GM19023 (cell line): ENCODE measurements around the gene CHST13.
"Not testable (repeated sequence)": the region's sequence is repeated elsewhere in the genome, so short reads cannot be mapped to it uniquely, and the experiment has no call there.

Experiments
- ATAC-seq: cut with Tn5 transposase; IDR thresholded peaks from one replicate; pipeline ENCODE4 v1.9.1; 2021; ENCODE audit warnings: mild to moderate bottlenecking, moderate library complexity; ENCODE audit not compliant: unreplicated experiment

Gene CHST13

GRCh38 chr3:126581569-126581968, 57.6 kb downstream of the CHST13 start:
- ATAC-seq, result no peak

DNA sequence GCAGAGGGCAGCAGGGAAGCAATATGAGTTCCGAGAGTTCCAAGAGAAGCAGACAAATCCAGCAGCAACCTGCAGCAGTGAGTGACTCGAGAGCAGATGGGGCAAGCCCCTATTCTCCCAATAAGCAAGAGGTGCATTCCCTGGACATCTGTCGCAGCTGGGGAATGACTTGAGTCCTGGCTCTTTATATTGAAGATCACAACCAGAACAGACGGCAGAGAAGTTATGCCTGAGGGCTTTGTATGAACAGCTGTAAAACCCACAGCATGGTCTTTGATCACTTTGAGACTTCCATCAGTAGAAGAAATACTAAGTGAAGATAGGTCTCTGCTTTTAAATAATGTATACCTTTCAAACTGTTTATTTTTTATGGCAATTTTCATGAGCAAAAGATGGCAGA, 58.4 kb downstream of the CHST13 start:
- ATAC-seq, result no peak

- ATAC-seq, result not testable (repeated sequence)
These were observed 67.6 kb downstream of the CHST13 start for GRCh38 chr3:126591515-126591914.
